K562 (cell line): ENCODE data around the gene LEO1. TPM values are rescaled to one million over a fixed set of nuclear protein-coding genes. Genes with fewer than 3 reads are reported as not detected.
A peak's percentile ranks its signal among the peaks of the same experiment; 100 is the strongest.

ENCODE experiments used
- ATF2 ChIP-seq: sonication (generic); formaldehyde crosslinking; IDR thresholded peaks from 2 replicates; pipeline ENCODE4 v1.8.1; 2022; ENCODE audit warnings: missing genetic modification reagents
- CBFA2T2 ChIP-seq: fragments of 450-650 bp; conservative IDR thresholded peaks from 2 replicates; pipeline ENCODE4 v1.6.1; 2017; ENCODE audit warnings: mild to moderate bottlenecking
- FOXK1 ChIP-seq: sonication (generic); formaldehyde crosslinking; IDR thresholded peaks from 2 replicates; pipeline ENCODE4 v1.8.0; 2022; ENCODE audit warnings: missing genetic modification reagents, mild to moderate bottlenecking, borderline replicate concordance
- GABPA ChIP-seq: fragments of 200-800 bp; sonication (Bioruptor generic); conservative IDR thresholded peaks from 2 replicates; pipeline ENCODE4 v1.6.1; 2016; ENCODE audit warnings: low read depth, missing genetic modification characterization, missing compliant biosample characterization
- HIVEP1 ChIP-seq: fragments of 250-450 bp; sonication (Bioruptor Pico); IDR thresholded peaks from 2 replicates; pipeline ENCODE4 v1.4.0; 2020; ENCODE audit warnings: mild to moderate bottlenecking
- KAT2B ChIP-seq: IDR thresholded peaks from one replicate; pipeline ENCODE4 v1.6.1; 2012; ENCODE audit warnings: low read depth, mild to moderate bottlenecking, control low read depth, inconsistent platforms, low read length, moderate library complexity
- NR2C1 ChIP-seq, 2 experiments: fragments of 450-650 bp; IDR thresholded peaks; 2 replicates each; pipeline ENCODE4 v1.6.1; 2017; ENCODE audit warnings: mild to moderate bottlenecking in 2 of 2, antibody characterized with exemption in 1 of 2, inconsistent platforms in 1 of 2, missing compliant biosample characterization in 1 of 2, missing genetic modification characterization in 1 of 2
- PKNOX1 ChIP-seq: fragments of 450-650 bp; IDR thresholded peaks from 2 replicates; pipeline ENCODE4 v1.6.1; 2016
- PYGO2 ChIP-seq: fragments of 450-650 bp; IDR thresholded peaks from 2 replicates; pipeline ENCODE4 v1.6.1; 2016; ENCODE audit warnings: mild to moderate bottlenecking, missing genetic modification characterization, moderate library complexity, missing compliant biosample characterization
- RAD21 ChIP-seq, 2 experiments: fragments of 250-450 bp in 1 of 2; fragments of 450-650 bp in 1 of 2; sonication (Bioruptor Pico) in 1 of 2; formaldehyde crosslinking in 1 of 2; IDR thresholded peaks in 1 of 2; conservative IDR thresholded peaks in 1 of 2; 2 replicates each; pipeline versions ENCODE4 v1.4.0 to v1.8.0; 2020 to 2022; ENCODE audit warnings: mild to moderate bottlenecking in 2 of 2, moderate library complexity in 1 of 2
- RBM22 ChIP-seq: fragments of 200-400 bp; formaldehyde crosslinking; IDR thresholded peaks from 2 replicates; pipeline ENCODE4 v1.6.1; 2018; ENCODE audit warnings: low read length, low read depth; ENCODE audit not compliant: poor library complexity, severe bottlenecking
- RERE ChIP-seq: sonication (generic); formaldehyde crosslinking; IDR thresholded peaks from 2 replicates; pipeline ENCODE4 v1.8.0; 2023; ENCODE audit warnings: missing genetic modification reagents, mild to moderate bottlenecking, borderline replicate concordance
- SAFB2 ChIP-seq: fragments of 200-400 bp; formaldehyde crosslinking; IDR thresholded peaks from 2 replicates; pipeline ENCODE4 v1.6.1; 2018; ENCODE audit warnings: borderline replicate concordance, low read length, low read depth, moderate library complexity; ENCODE audit not compliant: severe bottlenecking
- SREBF2 ChIP-seq: sonication (generic); formaldehyde crosslinking; IDR thresholded peaks from 2 replicates; pipeline ENCODE4 v1.4.0; 2020; ENCODE audit warnings: mild to moderate bottlenecking, missing genetic modification reagents
- TRIM28 ChIP-seq: fragments of 450-650 bp; IDR thresholded peaks from 2 replicates; pipeline ENCODE4 v1.6.1; 2017
- ZBTB2 ChIP-seq: fragments of 450-650 bp; IDR thresholded peaks from 2 replicates; pipeline ENCODE4 v1.6.1; 2016; ENCODE audit warnings: antibody characterized with exemption
- ZFX ChIP-seq: sonication (generic); formaldehyde crosslinking; IDR thresholded peaks from 2 replicates; pipeline ENCODE4 v1.8.0; 2022; ENCODE audit warnings: mild to moderate bottlenecking, missing genetic modification reagents, moderate library complexity
- polyA plus RNA-seq, 8 experiments: library from polyadenylated mRNA; depleted of rRNA in 4 of 8; stranded (reverse) in 5 of 8; unstranded in 3 of 8; fragments of >200 nt; fragmentation: Nextera tagmentation in 2 of 8; fragmentation: Illumina TruSeq in 1 of 8; extraction: Ambion mirVana in 2 of 8; extraction: Trizol in 1 of 8; gene quantifications; 2 replicates each; pipeline versions ENCODE4 v1.2.1 to v1.2.3, GENCODE V29; 2011 to 2014; ENCODE audit warnings: inconsistent platforms in 1 of 8, missing spikeins in 1 of 8
- total RNA-seq, 7 experiments: library from RNA; depleted of rRNA in 6 of 7; stranded (reverse); fragments of >200 nt in 6 of 7; fragmentation: Illumina TruSeq in 2 of 7; extraction: Trizol in 2 of 7; gene quantifications; 2 replicates each; pipeline versions ENCODE4 v1.2.1 to v1.2.3, GENCODE V29; 2011 to 2021; ENCODE audit warnings: low replicate concordance in 1 of 7

The LEO1 gene
- total and polyA plus RNA-seq, 9 of the 15 experiments (the other 6 are each of a cell fraction or from before 2014, with no cell fraction given), result 8.4 to 48.3 (median 37.9) TPM

- TF ChIP-seq PKNOX1 (no peak), NR2C1 (IDR thresholded peaks at IDR 0.05) (no peak), NR2C1 (tag; IDR thresholded peaks at IDR 0.05) (no peak), RBM22 (no peak), GABPA (no peak; the same call in 1 of the 2 replicates), PYGO2 (tag) (no peak), SAFB2 (no peak), SREBF2 (CRISPR knock-in tag) (no peak), ATF2 (no peak), KAT2B (no peak), CBFA2T2 (no peak), ZBTB2 (0 out of 2 replicates have a peak, but pooled peaks have one; percentile 34), HIVEP1 (CRISPR knock-in tag) (no peak), RERE (CRISPR knock-in tag) (no peak), FOXK1 (no peak), TRIM28 (no peak), RAD21 (CRISPR knock-in tag; conservative IDR thresholded peaks at IDR 0.05 in 1 of 2, IDR thresholded peaks at IDR 0.05 in 1 of 2) (peak in 1 of 2 experiments; percentile 19; a peak in 1 of 4 replicates), ZFX (CRISPR knock-in tag) (peak; percentile 62; the same call in 1 of the 2 replicates)
These were observed 48.0 kb upstream of the LEO1 start (continued) for GRCh38 chr15:52019394-52020220.
